Muscle of back (tissue), 11 donors: Measurements from ENCODE around the gene CD300LD. TPM values are rescaled to one million over a fixed set of nuclear protein-coding genes. Genes with fewer than 3 reads are reported as not detected.
A peak's percentile ranks its signal among the peaks of the same experiment; 100 is the strongest.

Source experiments
- DNase-seq, 3 donors: peaks; one replicate each; pipeline versions ENCODE4 v3.0.0 to v3.0.0-alpha.2; 2013
- polyA plus RNA-seq, 10 donors: library from polyadenylated mRNA; unstranded; fragments of 120-200 nt; gene quantifications; one replicate each; pipeline ENCODE4 v1.2.1, GENCODE V29; 2013; ENCODE audit not compliant: insufficient read length in 10 of 10

Gene CD300LD
- polyA plus RNA-seq, 10 donors: not detected

- no peak for DNase-seq
Measured at GRCh38 chr17:74607221-74607620, 15.1 kb upstream of the CD300LD start.

GRCh38 chr17:74606050-74606449, 14.0 kb upstream of the CD300LD start:
- DNase-seq: no peak

GRCh38 chr17:74605361-74605760, 13.3 kb upstream of the CD300LD start:
- no peak for DNase-seq

- DNase-seq: no peak
Measured at GRCh38 chr17:74604761-74605160, 12.7 kb upstream of the CD300LD start.

GRCh38 chr17:74604200-74604599, 12.1 kb upstream of the CD300LD start:
- no peak for DNase-seq

- no peak for DNase-seq
Measured at GRCh38 chr17:74603746-74604145, 11.7 kb upstream of the CD300LD start.

GRCh38 chr17:74603037-74603635, 11.1 kb upstream of the CD300LD start:
- peak in 1 of 3 donors; percentile 22 for DNase-seq

- DNase-seq: peak in 1 of 3 donors; percentile 32
Measured at GRCh38 chr17:74601944-74602572, 10.0 kb upstream of the CD300LD start.

- peak in 2 of 3 donors; percentile 34 to 41 for DNase-seq
Measured at GRCh38 chr17:74599448-74599939, 7.4 kb upstream of the CD300LD start.

GRCh38 chr17:74599023-74599399, 6.9 kb upstream of the CD300LD start:
- DNase-seq: peak in 1 of 3 donors; percentile 19

- DNase-seq: no peak
Measured at GRCh38 chr17:74598346-74599022, 6.4 kb upstream of the CD300LD start.

GRCh38 chr17:74597069-74597790, 5.1 kb upstream of the CD300LD start:
- DNase-seq: no peak

- no peak for DNase-seq
Measured at GRCh38 chr17:74595037-74595750, 3.1 kb upstream of the CD300LD start.

GRCh38 chr17:74591503-74591902, 580 bp downstream of the CD300LD start:
- no peak for DNase-seq

- DNase-seq: no peak
Measured at GRCh38 chr17:74585711-74586110, 6.4 kb downstream of the CD300LD start.

- DNase-seq: no peak
Measured at GRCh38 chr17:74584292-74585060, 7.6 kb downstream of the CD300LD start.

- DNase-seq: no peak
Measured at GRCh38 chr17:74582633-74583032, 9.4 kb downstream of the CD300LD start.

GRCh38 chr17:74579900-74580299, 12.2 kb downstream of the CD300LD start:
- DNase-seq: no peak

- no peak for DNase-seq
Measured at GRCh38 chr17:74578979-74579378, 13.1 kb downstream of the CD300LD start.

GRCh38 chr17:74574489-74575142, 17.5 kb downstream of the CD300LD start:
- DNase-seq: no peak
